ENCODE measurements around the gene RTN4RL1. TPM values are rescaled to one million over a fixed set of nuclear protein-coding genes. Genes with fewer than 3 reads are reported as not detected.

The RTN4RL1 gene
- total RNA-seq, 1 donor: 0.43 TPM

GRCh38 chr17:2023692-2024571 is 1.2 kb downstream of the RTN4RL1 start:
- peak overlapping the region; percentile 18 for H3K4me3 ChIP-seq (ENCODE audit: low read depth, low read length)
- DNase-seq (ENCODE audit: low read depth): no peak
- TF ChIP-seq, protein P1, sequence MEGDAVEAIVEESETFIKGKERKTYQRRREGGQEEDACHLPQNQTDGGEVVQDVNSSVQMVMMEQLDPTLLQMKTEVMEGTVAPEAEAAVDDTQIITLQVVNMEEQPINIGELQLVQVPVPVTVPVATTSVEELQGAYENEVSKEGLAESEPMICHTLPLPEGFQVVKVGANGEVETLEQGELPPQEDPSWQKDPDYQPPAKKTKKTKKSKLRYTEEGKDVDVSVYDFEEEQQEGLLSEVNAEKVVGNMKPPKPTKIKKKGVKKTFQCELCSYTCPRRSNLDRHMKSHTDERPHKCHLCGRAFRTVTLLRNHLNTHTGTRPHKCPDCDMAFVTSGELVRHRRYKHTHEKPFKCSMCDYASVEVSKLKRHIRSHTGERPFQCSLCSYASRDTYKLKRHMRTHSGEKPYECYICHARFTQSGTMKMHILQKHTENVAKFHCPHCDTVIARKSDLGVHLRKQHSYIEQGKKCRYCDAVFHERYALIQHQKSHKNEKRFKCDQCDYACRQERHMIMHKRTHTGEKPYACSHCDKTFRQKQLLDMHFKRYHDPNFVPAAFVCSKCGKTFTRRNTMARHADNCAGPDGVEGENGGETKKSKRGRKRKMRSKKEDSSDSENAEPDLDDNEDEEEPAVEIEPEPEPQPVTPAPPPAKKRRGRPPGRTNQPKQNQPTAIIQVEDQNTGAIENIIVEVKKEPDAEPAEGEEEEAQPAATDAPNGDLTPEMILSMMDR (IDR thresholded peaks at IDR 0.05; ENCODE audit: insufficient read depth, low read depth, low read length): no peak

- TF ChIP-seq, protein P1 (IDR thresholded peaks at IDR 0.05; ENCODE audit: insufficient read depth, low read depth, low read length): no peak
- no peak overlapping the region for H3K4me3 ChIP-seq (ENCODE audit: low read depth, low read length)
- no peak for DNase-seq (ENCODE audit: low read depth)
Observed at GRCh38 chr17:2023256-2023655, 1.9 kb downstream of the RTN4RL1 start.

- H3K4me3 ChIP-seq (ENCODE audit: low read depth, low read length): no peak overlapping the region
- DNase-seq (ENCODE audit: low read depth): no peak
- TF ChIP-seq, protein P1 (IDR thresholded peaks at IDR 0.05; ENCODE audit: insufficient read depth, low read depth, low read length): no peak
Observed at GRCh38 chr17:2022647-2023240, 2.4 kb downstream of the RTN4RL1 start.

DNA sequence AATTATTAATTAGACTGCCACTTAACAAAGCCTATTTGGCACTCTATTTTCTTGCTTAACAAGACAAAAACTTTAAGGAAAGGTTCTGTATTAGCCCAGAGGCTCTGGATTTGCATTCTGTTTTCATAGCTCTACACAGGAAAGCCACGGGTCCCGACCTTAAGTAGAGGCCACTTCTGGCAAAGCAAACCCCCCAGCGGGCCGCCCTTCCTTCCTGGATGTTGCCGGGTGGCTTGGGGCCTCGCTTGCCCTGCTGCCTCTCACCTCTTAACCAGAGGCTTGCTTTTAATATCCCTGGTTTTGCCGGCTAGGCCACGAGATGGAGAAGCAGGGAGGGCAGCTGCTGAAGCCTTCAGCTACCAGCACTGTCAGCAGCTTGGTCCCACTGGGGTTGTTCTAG is 4.4 kb downstream of the RTN4RL1 start:
- DNase-seq (ENCODE audit: low read depth): no peak
- H3K4me3 ChIP-seq (ENCODE audit: low read depth, low read length): no peak overlapping the region
- TF ChIP-seq, protein P1 (IDR thresholded peaks at IDR 0.05; ENCODE audit: insufficient read depth, low read depth, low read length): no peak

DNA sequence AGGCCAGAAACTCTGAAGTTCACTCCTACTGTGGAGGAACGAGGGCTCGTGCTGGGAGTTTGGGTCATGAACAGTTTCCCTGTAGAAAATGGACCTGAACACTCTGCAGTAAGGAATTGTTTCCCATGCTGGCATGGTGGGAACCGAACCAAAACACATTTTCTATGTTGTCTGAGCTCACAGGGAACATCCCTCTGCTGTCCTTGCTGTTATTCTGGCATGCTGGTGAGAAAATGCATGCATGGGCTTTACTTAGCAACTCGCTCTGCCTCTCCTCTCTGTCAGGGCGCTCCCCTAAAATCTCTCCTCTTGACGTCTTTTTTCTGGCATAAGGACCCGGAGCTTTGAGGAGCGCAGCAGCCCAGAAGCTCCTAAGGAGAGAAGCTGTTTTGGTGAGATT is 5.4 kb downstream of the RTN4RL1 start:
- no peak overlapping the region for H3K4me3 ChIP-seq (ENCODE audit: low read depth, low read length)
- TF ChIP-seq, protein P1 (IDR thresholded peaks at IDR 0.05; ENCODE audit: insufficient read depth, low read depth, low read length): no peak

GRCh38 chr17:2018716-2019510 is 6.2 kb downstream of the RTN4RL1 start:
- no peak overlapping the region for H3K4me3 ChIP-seq (ENCODE audit: low read depth, low read length)
- no peak for DNase-seq (ENCODE audit: low read depth)
- TF ChIP-seq, protein P1 (IDR thresholded peaks at IDR 0.05; ENCODE audit: insufficient read depth, low read depth, low read length): no peak

More for the DNA sequence above, 5.4 kb downstream of the RTN4RL1 start:
- DNase-seq (ENCODE audit: low read depth): no peak
